GM18873 (cell line): Measurements from ENCODE around the gene SDK2.

Experiments used
- ATAC-seq: cut with Tn5 transposase; IDR thresholded peaks from one replicate; pipeline ENCODE4 v1.9.1; 2021; ENCODE audit warnings: mild to moderate bottlenecking, moderate library complexity, moderate number of reproducible peaks; ENCODE audit not compliant: unreplicated experiment, low FRiP score

Gene SDK2

DNA sequence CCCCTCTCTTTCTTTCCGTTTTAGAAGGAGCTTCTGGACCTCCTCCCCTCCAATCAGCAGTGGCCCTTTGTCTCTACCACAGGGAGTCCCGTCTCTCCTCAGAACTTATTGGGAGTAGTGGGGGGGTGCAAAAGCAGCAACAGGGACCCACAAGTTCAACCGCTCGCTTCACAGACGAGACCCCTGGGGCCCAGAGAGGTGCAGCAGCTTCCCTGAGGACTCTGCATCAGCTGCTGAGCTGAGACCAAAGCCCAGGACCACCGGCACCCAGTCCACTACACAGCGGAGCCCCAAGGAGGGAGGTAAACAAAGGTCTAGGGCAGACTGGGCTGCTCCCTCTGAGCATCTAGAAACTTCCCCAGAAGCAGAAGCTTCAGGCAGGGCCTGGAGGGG, 123.9 kb downstream of the SDK2 start:
- ATAC-seq, result no peak

GRCh38 chr17:73519714-73520368, 124.4 kb downstream of the SDK2 start:
- no peak for ATAC-seq

GRCh38 chr17:73519011-73519410, 125.2 kb downstream of the SDK2 start:
- no peak for ATAC-seq

- ATAC-seq, result no peak
These were observed 127.8 kb downstream of the SDK2 start for GRCh38 chr17:73516431-73516830.

DNA sequence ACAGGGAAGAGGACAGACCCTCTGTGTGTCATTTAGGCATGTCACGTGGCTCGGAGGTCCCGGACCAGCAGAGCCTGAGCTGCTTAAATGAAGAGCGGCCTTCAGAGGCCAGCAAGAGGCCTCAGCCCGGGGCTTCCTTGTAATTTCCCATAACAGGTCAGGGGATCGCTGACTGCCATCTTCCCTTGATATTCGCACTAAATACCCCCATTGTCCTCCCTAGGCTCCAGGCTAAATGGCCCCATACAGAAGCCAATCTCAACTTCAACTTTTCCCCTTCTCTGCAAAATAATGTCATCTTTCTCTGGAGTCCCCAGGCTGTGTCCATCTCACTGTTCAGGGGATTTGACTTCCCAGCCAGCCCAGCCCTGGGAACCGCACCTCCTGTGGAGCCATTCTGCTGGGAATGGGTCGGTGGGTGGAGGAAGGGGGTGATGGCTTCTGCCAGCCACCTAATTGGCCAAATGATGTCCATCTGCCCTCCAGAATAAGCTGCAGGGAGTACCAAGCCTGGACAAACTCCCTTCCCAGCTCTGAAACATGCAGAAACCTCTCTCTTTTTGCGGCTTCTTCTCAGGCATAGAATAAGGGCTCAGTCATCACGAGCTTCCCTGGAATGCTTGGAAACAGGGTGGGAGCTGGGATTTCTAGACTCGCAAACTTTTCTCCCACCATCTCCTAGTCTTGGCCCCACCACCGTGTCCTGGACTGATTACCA, 129.9 kb downstream of the SDK2 start:
- ATAC-seq, result no peak

GRCh38 chr17:73513426-73513825, 130.8 kb downstream of the SDK2 start:
- ATAC-seq, result no peak

- ATAC-seq, result no peak
These were observed 132.5 kb downstream of the SDK2 start for GRCh38 chr17:73511719-73512115.

DNA sequence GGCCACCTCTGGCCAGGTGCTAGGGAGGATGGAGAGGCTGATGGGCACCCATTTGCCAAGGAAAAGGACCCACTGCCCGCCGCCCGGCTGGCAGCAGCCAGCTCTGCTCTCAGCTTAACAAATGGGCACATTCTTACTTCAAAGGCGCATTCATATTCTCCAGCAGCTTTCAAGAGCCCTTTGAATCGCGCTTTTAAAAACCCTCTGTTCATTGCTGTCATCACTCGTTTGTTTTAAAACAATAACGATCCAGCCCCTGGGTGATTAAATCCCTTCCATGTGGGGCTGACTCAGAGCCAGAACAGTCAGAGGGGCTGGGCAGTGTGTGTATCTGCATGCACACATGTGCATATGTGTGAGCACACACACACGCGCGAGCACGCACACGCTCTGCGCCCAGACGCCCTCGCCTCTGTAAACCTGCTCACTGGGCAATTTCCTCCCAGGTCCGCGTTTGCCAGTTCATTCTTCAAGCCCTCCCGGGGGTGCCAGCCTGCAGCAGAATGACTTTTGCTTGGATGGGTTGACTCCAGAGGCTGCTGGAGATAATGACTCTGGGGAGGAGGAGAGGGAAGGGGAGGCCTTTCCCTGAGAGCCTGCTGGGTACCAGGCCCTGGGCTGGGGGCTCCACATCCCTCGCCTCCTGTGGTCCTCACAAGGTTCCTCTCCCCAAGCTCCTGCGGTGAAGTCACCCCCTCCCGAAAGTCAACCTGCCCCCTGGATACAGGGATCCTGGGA, 133.1 kb downstream of the SDK2 start:
- ATAC-seq, result no peak

DNA sequence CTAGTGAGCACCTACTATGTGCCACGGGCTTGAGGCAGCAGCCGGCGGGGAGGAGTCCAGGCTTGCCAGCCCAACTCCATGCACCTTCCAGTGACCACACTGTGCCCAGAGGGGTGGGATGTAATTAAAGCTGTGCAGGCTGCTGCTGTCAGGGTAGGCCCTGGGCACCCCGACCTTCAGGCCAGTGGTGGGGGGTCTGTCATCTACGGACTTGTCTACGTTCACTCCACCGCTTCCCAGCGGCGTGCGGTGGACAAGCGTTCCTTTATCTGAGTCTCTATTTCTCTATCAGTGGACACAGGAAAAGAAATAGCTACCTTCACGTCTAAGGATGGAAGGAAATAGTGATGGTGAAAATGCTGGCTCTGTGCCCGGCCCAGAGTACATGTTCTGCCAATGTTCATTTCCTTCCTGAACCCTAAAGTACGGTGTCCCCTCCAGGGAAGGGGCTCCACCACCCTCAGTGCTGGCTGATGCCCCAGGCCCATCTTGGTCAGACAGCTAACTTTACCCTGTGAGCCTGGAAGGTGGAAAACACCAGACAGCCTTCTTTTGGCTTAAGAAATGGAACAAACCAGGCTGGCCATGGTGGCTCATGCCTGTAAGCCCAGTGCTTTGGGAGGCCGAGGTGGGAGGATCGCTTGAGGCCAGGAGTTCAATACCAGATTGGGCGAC, 135.2 kb downstream of the SDK2 start:
- no peak for ATAC-seq

- ATAC-seq, result no peak
These were observed 136.0 kb downstream of the SDK2 start for GRCh38 chr17:73508057-73508930.

GRCh38 chr17:73506470-73507435, 137.5 kb downstream of the SDK2 start:
- ATAC-seq, result no peak

DNA sequence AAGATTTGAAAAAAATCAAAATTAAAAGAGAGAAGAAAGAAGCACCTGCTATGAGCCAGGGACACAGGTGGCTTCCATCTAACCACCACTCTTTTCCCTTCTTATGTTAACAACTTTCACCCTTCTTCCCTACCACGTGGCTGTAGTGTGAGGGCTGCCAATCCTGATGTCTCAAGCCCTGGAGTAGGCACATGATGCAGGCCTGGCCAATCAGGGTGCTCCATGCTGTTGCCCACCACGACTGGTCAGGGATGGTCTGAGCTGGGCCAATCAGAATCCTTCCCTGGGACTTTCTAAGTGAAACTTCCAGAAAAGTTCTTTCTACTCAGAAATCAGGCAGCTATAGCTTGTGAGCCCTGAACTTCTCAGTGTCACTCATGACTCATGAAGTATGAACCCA, 140.7 kb downstream of the SDK2 start:
- no peak for ATAC-seq

DNA sequence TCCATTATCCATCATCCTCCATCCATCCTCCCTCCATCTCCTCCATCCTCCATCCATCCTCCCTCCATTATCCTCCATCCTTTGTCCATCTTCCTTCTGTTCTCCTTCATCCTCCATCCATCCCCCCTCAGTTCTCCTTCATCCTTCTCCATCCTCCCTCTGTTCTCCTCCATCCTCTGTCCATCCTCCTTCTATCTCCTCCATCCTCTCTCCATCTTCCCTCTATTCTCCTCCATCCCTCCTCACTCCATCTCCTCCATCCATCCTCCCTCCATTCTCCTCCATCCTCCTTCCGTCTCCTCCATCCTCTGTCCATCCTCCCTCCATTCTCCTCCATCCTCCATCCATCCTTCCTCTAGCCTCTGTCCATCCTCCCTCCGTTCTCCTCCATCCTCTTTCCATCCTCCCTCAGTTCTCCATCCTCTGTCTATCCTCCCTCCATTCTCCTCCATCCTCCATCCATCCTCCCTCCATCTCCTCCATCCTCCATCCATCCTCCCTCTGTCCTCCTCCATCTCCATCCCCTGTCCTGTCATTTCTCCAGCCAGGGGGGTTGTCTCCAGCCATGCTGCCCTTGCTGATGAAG, 143.7 kb downstream of the SDK2 start:
- no peak for ATAC-seq

DNA sequence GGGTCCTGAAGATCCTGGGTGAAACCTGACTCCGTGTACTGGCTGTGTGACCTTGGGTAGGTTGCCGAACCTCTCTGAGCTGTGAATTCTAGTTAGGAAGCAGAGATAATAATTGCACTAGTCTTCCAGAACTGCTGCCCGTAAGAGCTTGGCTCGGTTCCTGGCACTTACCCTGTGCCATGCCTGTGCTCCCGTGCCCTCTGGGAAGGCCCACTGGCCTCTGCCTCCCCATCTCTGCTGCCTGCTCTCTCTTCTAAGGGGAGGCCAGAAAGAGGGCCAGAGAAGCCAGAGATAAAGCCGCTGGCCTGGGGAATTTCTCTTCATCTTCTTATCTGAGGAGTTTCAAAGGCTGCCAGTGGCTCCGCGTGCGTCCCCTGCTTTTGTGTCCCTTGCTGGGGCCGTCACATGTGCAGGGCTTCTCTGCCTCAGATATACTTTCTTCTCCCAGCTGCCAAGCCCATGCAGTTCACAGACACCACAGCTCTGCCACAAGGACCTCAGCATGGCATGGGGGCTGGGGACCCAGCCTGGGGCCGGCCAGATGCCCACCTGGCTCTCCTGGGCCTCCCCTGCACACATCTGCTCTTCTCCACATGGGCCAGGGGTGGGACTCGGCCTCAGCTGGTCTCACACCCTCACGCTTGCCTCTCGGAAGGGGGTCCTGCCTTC, 145.2 kb downstream of the SDK2 start:
- no peak for ATAC-seq

- no peak for ATAC-seq
These were observed 146.1 kb downstream of the SDK2 start for GRCh38 chr17:73498176-73498575.

GRCh38 chr17:73497721-73498120, 146.5 kb downstream of the SDK2 start:
- no peak for ATAC-seq

GRCh38 chr17:73496232-73496631, 148.0 kb downstream of the SDK2 start:
- ATAC-seq, result no peak

- no peak for ATAC-seq
These were observed 148.6 kb downstream of the SDK2 start for GRCh38 chr17:73495641-73496040.
